HEK293 (cell line): ENCODE measurements around the gene ENAH.

ENCODE experiments used
- CTCF ChIA-PET: fragments of 350-600 bp; formaldehyde crosslinking; extraction: SDS; loops from one replicate; lab custom pipeline; 2021; ENCODE audit warnings: antibody characterized with exemption; lab: Yijun Ruan, JAX
- POLR2A ChIA-PET: fragments of 300-600 bp; formaldehyde crosslinking; extraction: SDS; loops from one replicate; lab custom pipeline; 2020; ENCODE audit warnings: antibody characterized with exemption, inconsistent platforms; lab: Yijun Ruan, JAX
- H3K27ac ChIP-seq: fragments of 200-500 bp; sonication (Bioruptor generic); 2 replicates; pipeline ENCODE4 v1.5.1; 2014; ENCODE audit warnings: low read depth, low read length, control low read depth, inconsistent platforms; ENCODE audit errors: extremely low read depth
- H3K36me3 ChIP-seq, 2 experiments: fragments of 200-500 bp in 1 of 2; sonication (Bioruptor generic) in 1 of 2; 1 replicate in 1 of 2; 2 replicates in 1 of 2; pipeline ENCODE4 v1.5.1; 2014 to 2017; ENCODE audit warnings: inconsistent platforms in 2 of 2, low read length in 2 of 2; ENCODE audit not compliant: control insufficient read depth in 2 of 2, insufficient read depth in 1 of 2
- H3K4me1 ChIP-seq: fragments of 200-500 bp; sonication (Bioruptor generic); 2 replicates; pipeline ENCODE4 v1.5.1; 2014; ENCODE audit warnings: mild to moderate bottlenecking, low read length, inconsistent platforms; ENCODE audit not compliant: control insufficient read depth, insufficient read depth
- H3K4me3 ChIP-seq: 2 replicates; pipeline ENCODE4 v1.5.1; 2011; ENCODE audit warnings: low read depth, mild to moderate bottlenecking, control low read depth, low read length, moderate library complexity
- H3K9me3 ChIP-seq: fragments of 200-500 bp; sonication (Bioruptor generic); 2 replicates; pipeline ENCODE4 v1.5.1; 2014; ENCODE audit warnings: low read depth, low read length, inconsistent platforms; ENCODE audit not compliant: control insufficient read depth, insufficient read depth
- KLF7 ChIP-seq: fragments of 450-650 bp; formaldehyde crosslinking; IDR thresholded peaks from 2 replicates; pipeline ENCODE4 v1.5.1; 2016; ENCODE audit warnings: missing biosample characterization, missing genetic modification characterization, borderline replicate concordance
- PRDM10 ChIP-seq: fragments of 450-650 bp; formaldehyde crosslinking; IDR thresholded peaks from 2 replicates; pipeline ENCODE4 v1.5.1; 2016; ENCODE audit warnings: missing biosample characterization, missing genetic modification characterization
- YY1 ChIP-seq: fragments of 450-650 bp; formaldehyde crosslinking; IDR thresholded peaks from 2 replicates; pipeline ENCODE4 v1.5.1; 2018; ENCODE audit warnings: missing biosample characterization, missing genetic modification characterization
- ZBTB1 ChIP-seq: fragments of 450-650 bp; formaldehyde crosslinking; IDR thresholded peaks from 2 replicates; pipeline ENCODE4 v1.5.1; 2016; ENCODE audit warnings: missing biosample characterization, missing genetic modification characterization
- ZNF133 ChIP-seq: fragments of 450-650 bp; formaldehyde crosslinking; IDR thresholded peaks from 2 replicates; pipeline ENCODE4 v1.5.1; 2016; ENCODE audit warnings: missing biosample characterization, missing genetic modification characterization
- ZNF148 ChIP-seq: fragments of 450-650 bp; formaldehyde crosslinking; IDR thresholded peaks from 2 replicates; pipeline ENCODE4 v1.5.0; 2017; ENCODE audit warnings: missing biosample characterization, missing genetic modification characterization, borderline replicate concordance
- ZNF239 ChIP-seq: fragments of 450-650 bp; formaldehyde crosslinking; IDR thresholded peaks from 2 replicates; pipeline ENCODE4 v1.5.1; 2016; ENCODE audit warnings: missing biosample characterization, missing genetic modification characterization
- ZNF248 ChIP-seq: fragments of 450-650 bp; formaldehyde crosslinking; IDR thresholded peaks from 2 replicates; pipeline ENCODE4 v1.5.1; 2017; ENCODE audit warnings: missing biosample characterization, missing genetic modification characterization
- ZNF354C ChIP-seq: fragments of 450-650 bp; formaldehyde crosslinking; IDR thresholded peaks from 2 replicates; pipeline ENCODE4 v1.5.1; 2016; ENCODE audit warnings: missing biosample characterization, missing genetic modification characterization, low read depth, borderline replicate concordance
- ZNF530 ChIP-seq: fragments of 450-650 bp; formaldehyde crosslinking; IDR thresholded peaks from 2 replicates; pipeline ENCODE4 v1.5.1; 2016; ENCODE audit warnings: low read depth, missing biosample characterization, missing genetic modification characterization
- ZNF544 ChIP-seq: fragments of 450-650 bp; formaldehyde crosslinking; IDR thresholded peaks from 2 replicates; pipeline ENCODE4 v1.5.0; 2017; ENCODE audit warnings: missing biosample characterization, missing genetic modification characterization
- ZNF76 ChIP-seq: fragments of 450-650 bp; formaldehyde crosslinking; IDR thresholded peaks from 2 replicates; pipeline ENCODE4; 2016; ENCODE audit warnings: low read depth, missing biosample characterization, missing genetic modification characterization, borderline replicate concordance
- ZNF791 ChIP-seq: fragments of 450-650 bp; formaldehyde crosslinking; IDR thresholded peaks from 2 replicates; pipeline ENCODE4 v1.5.1; 2016; ENCODE audit warnings: missing biosample characterization, missing genetic modification characterization
- ZNF830 ChIP-seq: fragments of 450-650 bp; IDR thresholded peaks from 2 replicates; pipeline ENCODE4 v1.5.0; 2018; ENCODE audit warnings: missing biosample characterization, missing genetic modification characterization, low read depth, mild to moderate bottlenecking, moderate library complexity
- ZXDB ChIP-seq: fragments of 450-650 bp; formaldehyde crosslinking; IDR thresholded peaks from 2 replicates; pipeline ENCODE4 v1.5.1; 2016; ENCODE audit warnings: missing biosample characterization, missing genetic modification characterization
- TF ChIP-seq, protein P1 (sequence below): fragments of 450-650 bp; formaldehyde crosslinking; IDR thresholded peaks from 2 replicates; pipeline ENCODE4 v1.5.1; 2016; ENCODE audit warnings: missing biosample characterization, missing genetic modification characterization
- TF ChIP-seq, protein P2 (sequence below): fragments of 450-650 bp; formaldehyde crosslinking; IDR thresholded peaks from 2 replicates; pipeline ENCODE4 v1.5.1; 2016; ENCODE audit warnings: missing biosample characterization, missing genetic modification characterization
- TF ChIP-seq, protein P3 (sequence below): fragments of 450-650 bp; formaldehyde crosslinking; IDR thresholded peaks from 2 replicates; pipeline ENCODE4 v1.5.1; 2016; ENCODE audit warnings: missing biosample characterization, missing genetic modification characterization

Gene ENAH

GRCh38 chr1:225662155-225662554 lies 9.2 kb upstream of the ENAH start:
- Histone ChIP-seq H3K4me1 (peaks cover 16% of the 10 kb centered on the region), H3K27ac (no peak overlapping the region), H3K4me3 (no peak overlapping the region), H3K9me3 (no peaks in the 10 kb centered on the region), H3K36me3 (no peaks in the 10 kb centered on the region)
- ChIA-PET POLR2A (interaction anchor here (1.0 to 2.6 kb wide), 4 partner anchors 10 to 85 kb away, joined by 3 to 6 read pairs (median 4); no protein-coding TSS in a partner anchor), CTCF (interaction anchor here (0.6 to 2.9 kb wide), 6 partner anchors 13 to 115 kb away, joined by 3 to 8 read pairs (median 4); partner anchors contain the start of gene SRP9)
- no peak for TF ChIP-seq ZNF354C (tag by site-specific recombination)
- TF ChIP-seq ZNF148 (tag by site-specific recombination), result no peak
- TF ChIP-seq ZNF248 (tag by site-specific recombination), result no peak
- TF ChIP-seq, protein P1, sequence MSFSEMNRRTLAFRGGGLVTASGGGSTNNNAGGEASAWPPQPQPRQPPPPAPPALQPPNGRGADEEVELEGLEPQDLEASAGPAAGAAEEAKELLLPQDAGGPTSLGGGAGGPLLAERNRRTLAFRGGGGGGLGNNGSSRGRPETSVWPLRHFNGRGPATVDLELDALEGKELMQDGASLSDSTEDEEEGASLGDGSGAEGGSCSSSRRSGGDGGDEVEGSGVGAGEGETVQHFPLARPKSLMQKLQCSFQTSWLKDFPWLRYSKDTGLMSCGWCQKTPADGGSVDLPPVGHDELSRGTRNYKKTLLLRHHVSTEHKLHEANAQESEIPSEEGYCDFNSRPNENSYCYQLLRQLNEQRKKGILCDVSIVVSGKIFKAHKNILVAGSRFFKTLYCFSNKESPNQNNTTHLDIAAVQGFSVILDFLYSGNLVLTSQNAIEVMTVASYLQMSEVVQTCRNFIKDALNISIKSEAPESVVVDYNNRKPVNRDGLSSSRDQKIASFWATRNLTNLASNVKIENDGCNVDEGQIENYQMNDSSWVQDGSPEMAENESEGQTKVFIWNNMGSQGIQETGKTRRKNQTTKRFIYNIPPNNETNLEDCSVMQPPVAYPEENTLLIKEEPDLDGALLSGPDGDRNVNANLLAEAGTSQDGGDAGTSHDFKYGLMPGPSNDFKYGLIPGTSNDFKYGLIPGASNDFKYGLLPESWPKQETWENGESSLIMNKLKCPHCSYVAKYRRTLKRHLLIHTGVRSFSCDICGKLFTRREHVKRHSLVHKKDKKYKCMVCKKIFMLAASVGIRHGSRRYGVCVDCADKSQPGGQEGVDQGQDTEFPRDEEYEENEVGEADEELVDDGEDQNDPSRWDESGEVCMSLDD (tag by site-specific recombination), result no peak
- TF ChIP-seq, protein P2, sequence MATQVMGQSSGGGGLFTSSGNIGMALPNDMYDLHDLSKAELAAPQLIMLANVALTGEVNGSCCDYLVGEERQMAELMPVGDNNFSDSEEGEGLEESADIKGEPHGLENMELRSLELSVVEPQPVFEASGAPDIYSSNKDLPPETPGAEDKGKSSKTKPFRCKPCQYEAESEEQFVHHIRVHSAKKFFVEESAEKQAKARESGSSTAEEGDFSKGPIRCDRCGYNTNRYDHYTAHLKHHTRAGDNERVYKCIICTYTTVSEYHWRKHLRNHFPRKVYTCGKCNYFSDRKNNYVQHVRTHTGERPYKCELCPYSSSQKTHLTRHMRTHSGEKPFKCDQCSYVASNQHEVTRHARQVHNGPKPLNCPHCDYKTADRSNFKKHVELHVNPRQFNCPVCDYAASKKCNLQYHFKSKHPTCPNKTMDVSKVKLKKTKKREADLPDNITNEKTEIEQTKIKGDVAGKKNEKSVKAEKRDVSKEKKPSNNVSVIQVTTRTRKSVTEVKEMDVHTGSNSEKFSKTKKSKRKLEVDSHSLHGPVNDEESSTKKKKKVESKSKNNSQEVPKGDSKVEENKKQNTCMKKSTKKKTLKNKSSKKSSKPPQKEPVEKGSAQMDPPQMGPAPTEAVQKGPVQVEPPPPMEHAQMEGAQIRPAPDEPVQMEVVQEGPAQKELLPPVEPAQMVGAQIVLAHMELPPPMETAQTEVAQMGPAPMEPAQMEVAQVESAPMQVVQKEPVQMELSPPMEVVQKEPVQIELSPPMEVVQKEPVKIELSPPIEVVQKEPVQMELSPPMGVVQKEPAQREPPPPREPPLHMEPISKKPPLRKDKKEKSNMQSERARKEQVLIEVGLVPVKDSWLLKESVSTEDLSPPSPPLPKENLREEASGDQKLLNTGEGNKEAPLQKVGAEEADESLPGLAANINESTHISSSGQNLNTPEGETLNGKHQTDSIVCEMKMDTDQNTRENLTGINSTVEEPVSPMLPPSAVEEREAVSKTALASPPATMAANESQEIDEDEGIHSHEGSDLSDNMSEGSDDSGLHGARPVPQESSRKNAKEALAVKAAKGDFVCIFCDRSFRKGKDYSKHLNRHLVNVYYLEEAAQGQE, result no peak
- no peak for TF ChIP-seq ZNF133 (tag by site-specific recombination)
- no peak for TF ChIP-seq ZNF530 (tag by site-specific recombination)
- no peak for TF ChIP-seq ZNF791

DNA sequence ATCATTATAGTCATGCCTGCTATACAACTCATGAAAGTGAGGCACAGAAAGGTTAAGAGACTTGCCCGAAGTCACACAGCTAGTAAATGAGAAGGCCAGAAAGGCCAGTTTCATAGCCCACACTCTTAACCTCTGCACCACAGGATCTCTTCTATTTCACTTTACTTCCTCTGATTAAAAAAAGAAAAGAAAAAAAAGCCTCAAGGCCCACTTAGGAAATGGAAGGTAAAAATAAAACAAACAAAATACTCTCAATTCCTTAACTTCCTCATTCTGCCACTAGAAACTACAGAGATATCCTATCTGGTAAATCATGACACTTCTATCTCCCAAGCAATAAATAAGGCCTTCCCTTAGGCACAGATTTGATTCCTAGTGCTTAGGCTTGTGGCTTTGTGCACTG lies 7.6 kb upstream of the ENAH start:
- H3K4me3 ChIP-seq, result no peak overlapping the region
- ChIA-PET POLR2A (interaction anchor here (0.5 to 2.6 kb wide), 3 partner anchors 87 to 117 kb away, joined by 3 to 6 read pairs (median 5); partner anchors contain the start of gene SRP9), CTCF (interaction anchor here (1.1 to 1.8 kb wide), 5 partner anchors 12 to 186 kb away, joined by 3 to 7 read pairs (median 5); partner anchors contain the start of gene SRP9)
- no peaks in the 10 kb centered on the region for H3K36me3 ChIP-seq
- no peak overlapping the region; the same call in 1 of the 2 replicates for H3K27ac ChIP-seq
- no peaks in the 10 kb centered on the region for H3K9me3 ChIP-seq
- peaks cover 23% of the 10 kb centered on the region for H3K4me1 ChIP-seq
- no peak for TF ChIP-seq ZNF239 (tag by site-specific recombination)
- no peak for TF ChIP-seq ZNF76 (tag by site-specific recombination)
- no peak for TF ChIP-seq YY1 (tag by site-specific recombination)
- 0 out of 2 replicates have a peak, but pooled peaks have one; percentile 16 for TF ChIP-seq ZXDB (tag by site-specific recombination)
- TF ChIP-seq PRDM10 (tag by site-specific recombination), result no peak
- TF ChIP-seq, protein P3, sequence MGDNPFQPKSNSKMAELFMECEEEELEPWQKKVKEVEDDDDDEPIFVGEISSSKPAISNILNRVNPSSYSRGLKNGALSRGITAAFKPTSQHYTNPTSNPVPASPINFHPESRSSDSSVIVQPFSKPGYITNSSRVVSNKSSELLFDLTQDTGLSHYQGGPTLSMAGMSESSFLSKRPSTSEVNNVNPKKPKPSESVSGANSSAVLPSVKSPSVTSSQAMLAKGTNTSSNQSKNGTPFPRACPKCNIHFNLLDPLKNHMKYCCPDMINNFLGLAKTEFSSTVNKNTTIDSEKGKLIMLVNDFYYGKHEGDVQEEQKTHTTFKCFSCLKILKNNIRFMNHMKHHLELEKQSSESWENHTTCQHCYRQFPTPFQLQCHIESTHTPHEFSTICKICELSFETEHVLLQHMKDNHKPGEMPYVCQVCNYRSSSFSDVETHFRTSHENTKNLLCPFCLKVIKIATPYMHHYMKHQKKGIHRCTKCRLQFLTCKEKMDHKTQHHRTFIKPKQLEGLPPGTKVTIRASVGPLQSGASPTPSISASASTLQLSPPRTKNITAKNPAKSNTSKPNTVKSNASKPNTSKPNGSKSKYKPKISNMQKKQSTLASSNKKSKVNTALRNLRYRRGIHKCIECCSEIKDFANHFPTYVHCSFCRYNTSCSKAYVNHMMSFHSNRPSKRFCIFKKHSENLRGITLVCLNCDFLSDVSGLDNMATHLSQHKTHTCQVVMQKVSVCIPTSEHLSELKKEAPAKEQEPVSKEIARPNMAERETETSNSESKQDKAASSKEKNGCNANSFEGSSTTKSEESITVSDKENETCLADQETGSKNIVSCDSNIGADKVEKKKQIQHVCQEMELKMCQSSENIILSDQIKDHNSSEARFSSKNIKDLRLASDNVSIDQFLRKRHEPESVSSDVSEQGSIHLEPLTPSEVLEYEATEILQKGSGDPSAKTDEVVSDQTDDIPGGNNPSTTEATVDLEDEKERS, result 0 out of 2 replicates have a peak, but pooled peaks have one; percentile 34
- TF ChIP-seq ZBTB1 (tag by site-specific recombination), result no peak
- no peak for TF ChIP-seq KLF7 (tag by site-specific recombination)
- TF ChIP-seq ZNF544 (tag by site-specific recombination), result no peak
- TF ChIP-seq ZNF830, result no peak
